ENCODE data around the gene CEBPZ. TPM values are rescaled to one million over a fixed set of nuclear protein-coding genes. Genes with fewer than 3 reads are reported as not detected.

CEBPZ gene
- total RNA-seq, 1 donor from 2014 or later, result 48.8 TPM

GRCh38 chr2:37180640-37181039 is 50.8 kb downstream of the CEBPZ start:
- intact Hi-C loops (cut with micrococcal nuclease), result no loop called here

GRCh38 chr2:37180006-37180639 is 51.3 kb downstream of the CEBPZ start:
- intact Hi-C loops (cut with micrococcal nuclease), result no loop called here

DNA sequence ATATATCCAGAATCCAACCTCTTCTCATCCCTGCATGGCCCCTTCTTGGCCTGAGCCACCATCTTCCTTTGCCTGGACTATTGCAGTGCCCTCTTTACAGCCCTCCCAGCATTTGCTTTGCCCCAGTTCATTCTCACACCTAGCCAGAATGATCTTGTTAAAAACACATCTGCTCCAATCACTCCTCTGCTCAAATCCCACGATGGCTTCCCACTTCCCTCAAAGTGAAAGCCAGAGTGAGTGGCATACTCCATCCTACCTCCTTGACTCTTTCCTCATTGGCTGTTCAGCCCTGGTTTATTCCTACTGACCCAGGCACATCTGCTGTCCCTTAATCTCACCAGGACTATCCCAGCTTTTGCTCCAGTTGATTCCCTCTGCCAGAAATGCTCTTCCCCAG is 57.7 kb downstream of the CEBPZ start:
- intact Hi-C loops (cut with micrococcal nuclease), result no loop called here

GRCh38 chr2:37171624-37171950 is 59.8 kb downstream of the CEBPZ start:
- intact Hi-C loops (cut with micrococcal nuclease), result no loop called here

- intact Hi-C loops (cut with micrococcal nuclease), result loop anchor here (1.0 to 5.0 kb wide), 6 partner anchors 63 to 709 kb away; partner anchors contain the start of genes CEBPZ and NDUFAF7
Observed at GRCh38 chr2:37168217-37168981, 63.0 kb downstream of the CEBPZ start.

GRCh38 chr2:37167636-37168180 is 63.7 kb downstream of the CEBPZ start:
- intact Hi-C loops (cut with micrococcal nuclease), result loop anchor here (1.0 to 5.0 kb wide), 6 partner anchors 64 to 710 kb away; partner anchors contain the start of genes CEBPZ and NDUFAF7

DNA sequence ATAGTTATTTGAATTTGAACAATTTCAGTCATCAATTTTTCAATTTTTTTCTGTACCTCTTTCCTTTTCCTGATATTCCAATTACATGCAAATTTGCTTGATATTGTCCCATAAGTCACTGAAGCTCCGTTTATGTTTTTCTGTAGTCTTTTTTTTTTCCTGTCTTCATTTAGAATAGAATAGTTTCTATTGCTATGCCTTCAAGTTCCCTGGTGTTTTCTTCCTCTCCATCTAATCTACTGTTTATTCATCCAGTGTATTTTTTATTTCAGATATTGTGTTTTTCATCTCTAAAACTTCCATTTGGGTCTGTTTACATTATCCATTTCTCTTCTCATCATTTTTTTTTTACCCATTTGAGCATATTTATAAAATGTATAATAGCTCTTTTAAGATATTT is 66.6 kb downstream of the CEBPZ start:
- intact Hi-C loops (cut with micrococcal nuclease), result loop anchor here (5.0 kb wide), 2 partner anchors 213 to 233 kb away; no protein-coding TSS in a partner anchor

DNA sequence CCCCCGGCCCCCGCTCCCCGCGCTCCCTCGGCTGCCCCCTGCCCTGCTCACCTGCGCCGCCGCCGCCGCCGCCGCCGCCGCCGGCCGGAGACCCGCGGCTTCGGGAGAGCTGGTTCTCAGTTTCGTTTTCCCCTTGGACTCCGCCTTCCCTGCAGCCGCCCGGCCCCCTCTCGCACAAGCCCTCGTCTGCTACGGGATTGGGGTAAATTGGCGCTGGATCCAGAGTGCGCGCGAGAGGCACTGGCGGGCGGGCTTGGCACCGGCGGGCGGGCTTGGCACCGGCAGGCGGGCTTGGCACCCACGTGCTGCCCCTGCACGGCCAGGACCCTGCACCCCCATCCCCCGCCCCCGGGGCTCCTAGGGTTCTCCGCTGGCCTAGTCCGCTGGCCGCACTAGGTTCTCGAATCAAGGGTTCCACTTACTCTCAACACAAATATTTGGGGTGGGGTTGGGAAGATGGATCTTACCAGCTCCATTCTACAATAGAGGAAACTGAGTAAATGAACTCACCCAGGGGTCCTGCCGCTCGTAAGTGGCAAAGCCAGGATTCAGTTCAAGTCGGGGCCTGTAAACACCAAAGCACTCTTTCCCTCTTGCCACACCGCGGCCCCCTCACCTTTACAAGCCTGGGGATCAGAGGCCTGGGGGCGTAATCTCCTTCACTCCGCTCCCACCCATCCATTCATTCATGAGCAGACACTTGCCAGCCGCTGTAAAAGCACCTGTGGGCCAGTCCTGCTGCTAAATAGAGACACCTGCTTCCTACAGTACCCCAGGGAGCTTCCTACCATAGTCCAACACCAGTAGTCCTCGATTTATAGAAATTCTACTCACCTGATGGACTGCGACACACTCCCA is 74.3 kb downstream of the CEBPZ start, which contains the start of gene EIF2AK2:
TSS of gene EIF2AK2 (minus strand) at position 124 of the 858 bp plus-strand sequence. CDS start 9,174 bp downstream, outside the sequence.
- intact Hi-C loops (cut with micrococcal nuclease), result loop anchor here (1.0 to 10.0 kb wide), 10 partner anchors 39 to 1598 kb away; partner anchors contain the start of genes CDC42EP3, CEBPZ, CEBPZOS and FEZ2

DNA sequence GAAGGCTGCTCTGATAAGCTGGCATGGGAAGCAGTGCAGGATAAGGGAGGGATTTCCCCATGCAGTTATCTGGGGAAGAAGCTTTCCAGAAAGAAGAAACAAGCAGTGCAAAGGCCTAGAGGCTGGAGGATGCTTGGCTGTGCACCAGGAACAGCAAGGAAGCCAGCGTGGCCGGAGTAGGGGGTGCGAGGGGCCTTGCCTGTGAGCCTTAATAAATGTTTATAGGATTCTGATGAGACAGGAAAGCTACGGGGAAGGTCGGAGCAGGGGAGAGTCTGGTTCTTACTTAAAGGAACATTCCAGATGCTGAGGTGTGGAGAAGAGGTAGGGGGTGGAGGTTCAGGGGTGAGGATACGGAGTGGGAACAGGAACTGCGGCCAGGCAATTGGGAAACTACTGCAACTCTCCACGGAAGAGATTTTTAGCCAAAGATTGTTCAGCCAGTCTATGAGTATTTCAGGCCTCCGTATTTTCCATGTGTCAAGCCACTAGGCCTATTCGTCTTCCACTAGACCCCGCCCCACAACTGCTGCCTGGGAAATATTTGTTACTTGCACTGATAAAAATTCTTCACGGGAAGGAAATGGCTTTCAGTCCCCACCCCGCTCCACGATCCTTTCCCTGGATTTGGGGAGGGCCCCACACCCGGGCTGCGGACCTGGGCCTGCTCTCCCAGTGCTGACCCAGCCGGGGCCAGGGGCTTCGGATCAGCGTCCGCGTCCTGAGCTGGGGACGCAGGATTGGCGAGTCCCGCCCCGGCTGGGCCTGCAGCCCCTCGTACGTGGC is 75.1 kb downstream of the CEBPZ start:
- intact Hi-C loops (cut with micrococcal nuclease), result loop anchor here (1.0 to 10.0 kb wide), 8 partner anchors 72 to 1599 kb away; partner anchors contain the start of genes CDC42EP3, FEZ2, GPATCH11 and HEATR5B

DNA sequence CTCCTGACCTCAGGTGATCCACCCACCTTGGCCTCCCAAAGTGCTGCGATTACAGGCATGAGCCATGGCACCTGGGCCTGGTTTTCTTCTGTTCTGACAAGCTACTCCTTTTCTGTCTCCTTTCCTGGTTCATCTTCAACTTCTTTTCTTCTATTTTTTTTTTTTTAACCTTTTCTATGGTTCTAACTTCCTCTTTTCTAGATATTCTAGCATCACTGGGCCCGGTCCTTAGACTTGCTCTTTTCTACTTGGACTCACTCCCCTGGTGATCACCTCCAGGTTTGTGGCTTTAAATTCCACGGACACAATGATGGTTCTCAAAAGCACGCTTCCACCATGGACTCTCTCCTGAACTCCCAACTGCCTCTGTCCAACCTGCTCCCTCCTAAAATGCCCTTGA is 76.6 kb downstream of the CEBPZ start:
- intact Hi-C loops (cut with micrococcal nuclease), result loop anchor here (5.0 to 10.0 kb wide), 4 partner anchors 372 to 1600 kb away; partner anchors contain the start of genes CDC42EP3, FEZ2 and SRSF7

- intact Hi-C loops (cut with micrococcal nuclease), result loop anchor here (10.0 kb wide), 2 partner anchors 522 to 1602 kb away; partner anchors contain the start of genes CDC42EP3 and SRSF7
Observed at GRCh38 chr2:37153224-37153623, 78.2 kb downstream of the CEBPZ start.

Other genes starting within 250 kb of the CEBPZ start
- gene HEATR5B, start 147.2 kb downstream of the CEBPZ start, total RNA-seq, result 21.1 and 22.8 TPM in 2 replicates
- gene GPATCH11, start 147.1 kb downstream of the CEBPZ start, total RNA-seq, result 8.9 and 12.0 TPM in 2 replicates
- gene EIF2AK2, start 74.6 kb downstream of the CEBPZ start, total RNA-seq, result 79.6 and 87.9 TPM in 2 replicates
- not detected in 2 replicates for gene SULT6B1, start 42.9 kb downstream of the CEBPZ start, total RNA-seq
- 38.5 and 40.8 TPM in 2 replicates for gene CEBPZOS, start 35.1 kb downstream of the CEBPZ start, total RNA-seq
- 21.7 and 22.6 TPM in 2 replicates for gene NDUFAF7, start 62 bp upstream of the CEBPZ start, total RNA-seq
- 15.1 and 18.5 TPM in 2 replicates for gene PRKD3, start 93.2 kb upstream of the CEBPZ start, total RNA-seq
- 0.49 and 0.54 TPM in 2 replicates for gene QPCT, start 113.0 kb upstream of the CEBPZ start, total RNA-seq

Measured in T-helper 1 cell treated with Interleukin-12 subunit alpha and Interleukin-12 subunit beta and Interleukin-4 antibody, amounts not matched to agents 30 ng/mL and 1 ng/mL, for 36 hours (primary cell).